SK-N-SH treated with all-trans-retinoic acid at 6 μM for 48 hours (cell line): ENCODE measurements around the gene CD180.

Source experiments
- CSDC2 ChIP-seq: fragments of 250-450 bp; sonication (Bioruptor Pico); IDR thresholded peaks from 2 replicates; pipeline ENCODE4 v1.5.0; 2020; ENCODE audit warnings: mild to moderate bottlenecking, moderate library complexity
- TCF4 ChIP-seq: fragments of 250-450 bp; sonication (Bioruptor Pico); IDR thresholded peaks from 2 replicates; pipeline ENCODE4 v1.8.0; 2021; ENCODE audit warnings: mild to moderate bottlenecking, moderate library complexity, borderline replicate concordance
- ZNF565 ChIP-seq: fragments of 450-650 bp; formaldehyde crosslinking; conservative IDR thresholded peaks from 2 replicates; pipeline ENCODE4 v1.5.0; 2020; ENCODE audit warnings: low read depth, mild to moderate bottlenecking, moderate library complexity

DNA sequence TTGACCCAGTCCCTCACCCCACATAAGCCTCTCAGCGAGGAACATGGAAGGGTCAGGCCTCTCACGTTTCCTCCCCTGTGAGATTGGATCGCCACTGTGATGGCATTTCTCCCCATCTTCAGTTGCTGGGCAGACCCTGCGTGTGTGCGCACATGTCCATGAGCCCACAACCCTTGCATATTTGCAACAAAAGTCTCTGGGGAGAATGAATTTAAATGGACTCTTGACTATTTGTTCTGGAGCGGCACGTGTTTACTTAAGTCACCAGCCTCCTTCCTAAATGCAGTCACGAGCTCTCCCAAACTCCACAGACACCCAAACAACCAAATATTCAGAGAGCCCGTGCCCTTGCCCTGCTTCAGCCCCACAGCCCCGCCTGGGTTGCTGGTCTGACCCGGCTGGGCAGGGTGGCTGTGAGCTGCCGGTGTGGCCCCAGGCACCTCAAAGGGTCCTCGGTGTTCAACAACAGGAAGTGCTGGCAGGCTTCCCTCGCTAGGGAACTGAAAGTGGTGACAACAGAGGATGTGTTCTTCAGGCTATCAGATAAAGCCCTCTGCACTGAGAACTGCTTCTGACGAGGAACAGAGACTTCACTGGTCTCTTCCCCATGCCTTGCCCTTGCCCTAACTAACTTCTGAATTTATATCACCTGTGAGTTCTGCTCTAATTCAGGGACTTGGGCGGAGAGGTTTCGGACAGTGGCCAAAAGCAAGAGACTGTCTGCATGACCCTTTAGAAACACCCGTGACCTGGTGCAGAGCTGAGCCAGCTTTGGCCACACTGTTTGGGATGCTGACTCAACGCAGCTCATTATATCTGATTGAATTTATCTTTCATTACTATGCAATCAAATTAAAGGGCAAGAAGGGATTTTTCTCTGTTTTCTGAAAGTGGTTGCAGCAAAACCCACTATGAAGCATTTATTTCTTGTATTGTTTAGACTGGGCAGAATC lies 19.2 kb upstream of the CD180 start:
- TF ChIP-seq CSDC2 (CRISPR knock-in tag) (no peak), TCF4 (CRISPR knock-in tag) (no peak), ZNF565 (no peak)
